HG02885 (cell line): Measurements from ENCODE around the gene PNPLA8.

ENCODE experiments used
- ATAC-seq: cut with Tn5 transposase; IDR thresholded peaks from one replicate; pipeline ENCODE4 v1.9.1; 2021; ENCODE audit warnings: mild to moderate bottlenecking; ENCODE audit not compliant: unreplicated experiment, poor library complexity

The PNPLA8 gene

DNA sequence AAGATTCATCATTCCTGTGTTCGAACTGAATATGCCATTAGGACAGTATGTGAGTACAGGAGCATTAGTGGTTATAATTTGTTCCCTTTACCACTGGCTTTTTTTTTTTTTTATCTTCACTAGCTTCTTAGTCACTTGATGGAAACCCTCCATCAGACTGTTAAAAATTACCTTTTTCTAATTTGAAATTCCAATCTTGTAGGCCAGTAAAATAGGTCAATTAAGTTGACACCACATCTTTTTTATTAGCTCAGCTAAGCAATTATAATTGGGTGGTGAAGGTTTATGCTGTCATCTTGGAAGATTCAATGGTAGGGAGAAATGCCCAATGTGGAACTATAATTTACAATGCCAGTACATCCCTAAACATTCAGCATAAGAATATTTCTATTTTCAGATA lies 75.8 kb downstream of the PNPLA8 start:
- no peak for ATAC-seq

DNA sequence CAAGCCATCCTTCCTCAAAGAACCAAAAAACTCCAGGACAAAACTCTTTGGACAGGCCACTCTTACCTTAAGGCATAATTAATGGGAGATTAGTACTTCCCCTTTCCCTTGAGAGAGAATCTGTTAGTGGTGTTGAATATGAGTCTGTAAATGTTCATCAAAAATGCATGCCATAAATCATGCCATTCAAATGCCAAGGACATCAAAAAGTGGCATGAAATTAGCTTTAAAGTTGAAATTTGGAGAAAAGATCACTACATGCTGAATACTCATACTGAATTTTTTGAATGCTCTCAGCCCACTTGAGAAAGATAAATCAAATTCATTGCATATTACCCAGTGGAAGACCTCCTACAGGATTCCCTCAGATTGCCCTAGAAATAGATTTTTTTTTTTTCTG lies 76.4 kb downstream of the PNPLA8 start:
- ATAC-seq = no peak

DNA sequence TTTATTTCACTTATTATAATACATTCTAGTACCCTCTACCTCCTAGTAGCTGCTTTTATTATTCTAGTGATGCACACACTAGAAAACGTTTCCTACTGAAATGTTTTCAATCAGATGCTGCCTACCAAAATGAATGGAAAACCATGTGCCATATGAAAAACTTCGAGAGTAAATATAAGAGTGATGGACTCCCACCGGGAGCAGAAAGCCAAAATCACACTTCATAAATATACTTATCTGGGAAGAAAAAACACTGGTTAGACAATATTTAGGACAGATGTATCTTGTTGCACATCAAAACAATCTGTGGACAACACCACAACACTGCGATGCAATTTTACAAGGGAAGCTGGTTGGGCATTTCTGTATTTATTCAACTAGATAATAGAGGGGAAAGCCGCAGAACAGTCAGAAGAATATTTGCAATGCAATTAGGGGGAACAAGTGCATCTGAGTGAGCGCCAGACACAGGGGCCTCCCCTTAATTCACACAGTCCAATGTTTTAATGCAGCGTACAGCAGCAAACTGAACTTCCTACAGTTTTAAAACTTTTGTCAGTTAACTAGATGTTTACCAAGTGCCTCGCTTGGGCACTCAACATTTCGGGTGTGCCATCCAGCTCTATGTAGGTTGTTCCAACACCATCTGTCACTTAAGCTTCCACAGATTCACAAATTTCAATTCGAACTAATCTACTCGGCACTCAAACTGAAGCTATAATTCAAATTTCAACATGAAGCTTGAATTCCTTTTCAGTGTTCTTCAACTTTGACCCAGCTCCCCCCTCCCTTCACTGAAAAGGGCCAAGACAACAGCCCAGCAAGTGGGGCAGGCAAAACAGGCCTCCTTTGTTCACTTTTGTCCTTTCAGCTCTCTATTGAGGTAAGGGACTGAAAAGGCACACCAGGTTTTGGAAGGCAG lies 77.1 kb downstream of the PNPLA8 start:
- ATAC-seq = no peak

- no peak for ATAC-seq
These were observed 83.8 kb downstream of the PNPLA8 start for GRCh38 chr7:108442039-108442568.

GRCh38 chr7:108441392-108441955 lies 84.5 kb downstream of the PNPLA8 start:
- ATAC-seq = no peak

GRCh38 chr7:108440613-108441012 lies 85.3 kb downstream of the PNPLA8 start:
- no peak for ATAC-seq

GRCh38 chr7:108436906-108437305 lies 89.0 kb downstream of the PNPLA8 start:
- no peak for ATAC-seq

- no peak for ATAC-seq
These were observed 91.9 kb downstream of the PNPLA8 start for GRCh38 chr7:108434010-108434409.

- ATAC-seq = no peak
These were observed 94.8 kb downstream of the PNPLA8 start for GRCh38 chr7:108431099-108431498.

- ATAC-seq = no peak
These were observed 95.3 kb downstream of the PNPLA8 start for GRCh38 chr7:108430664-108431063.

GRCh38 chr7:108427766-108428165 lies 98.2 kb downstream of the PNPLA8 start:
- no peak for ATAC-seq

DNA sequence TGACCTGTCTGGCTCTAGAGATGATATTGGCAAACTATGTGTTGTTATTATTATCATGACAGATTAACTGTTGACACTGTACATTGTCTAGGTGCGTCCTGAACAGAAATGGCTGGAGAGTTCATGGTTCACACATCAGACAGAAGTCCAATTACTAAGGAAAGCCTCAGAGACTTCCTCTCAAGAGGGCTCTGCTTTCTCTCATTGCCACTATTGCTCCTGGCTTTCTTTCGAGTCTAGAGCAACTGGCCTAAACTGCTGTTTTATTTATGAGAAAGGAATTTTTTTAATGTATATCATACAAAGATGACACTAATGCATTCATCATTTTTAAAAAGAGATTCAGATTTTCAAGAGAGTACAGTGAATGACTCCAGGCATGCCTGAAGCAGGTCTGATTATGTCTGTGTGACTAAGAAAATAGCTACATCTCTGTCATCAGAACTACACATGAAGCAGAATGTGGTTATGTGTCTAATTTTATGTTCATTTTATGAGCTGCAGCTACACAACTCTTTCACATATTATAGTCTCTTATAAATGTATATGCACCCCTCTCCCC lies 100.1 kb downstream of the PNPLA8 start:
- ATAC-seq = no peak

DNA sequence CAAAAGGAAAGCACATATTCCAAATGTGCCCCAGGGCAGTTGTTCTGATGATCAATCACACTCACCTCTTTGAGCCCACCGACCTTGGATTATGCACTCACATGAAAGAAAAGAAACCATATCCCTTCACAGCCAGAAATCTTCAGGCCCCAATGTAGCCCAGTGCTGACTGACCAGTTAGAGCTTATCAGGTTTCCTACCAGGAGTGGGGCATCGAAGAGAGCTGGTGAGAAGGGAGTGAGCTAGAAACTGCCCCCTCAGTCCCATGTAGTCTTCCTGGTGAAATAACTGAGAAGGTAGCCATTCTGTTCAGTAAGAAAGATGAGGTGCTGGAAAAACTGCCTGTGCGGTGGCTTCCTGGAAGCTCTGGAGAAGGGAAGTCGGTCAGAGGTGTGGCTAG lies 101.9 kb downstream of the PNPLA8 start:
- no peak for ATAC-seq

DNA sequence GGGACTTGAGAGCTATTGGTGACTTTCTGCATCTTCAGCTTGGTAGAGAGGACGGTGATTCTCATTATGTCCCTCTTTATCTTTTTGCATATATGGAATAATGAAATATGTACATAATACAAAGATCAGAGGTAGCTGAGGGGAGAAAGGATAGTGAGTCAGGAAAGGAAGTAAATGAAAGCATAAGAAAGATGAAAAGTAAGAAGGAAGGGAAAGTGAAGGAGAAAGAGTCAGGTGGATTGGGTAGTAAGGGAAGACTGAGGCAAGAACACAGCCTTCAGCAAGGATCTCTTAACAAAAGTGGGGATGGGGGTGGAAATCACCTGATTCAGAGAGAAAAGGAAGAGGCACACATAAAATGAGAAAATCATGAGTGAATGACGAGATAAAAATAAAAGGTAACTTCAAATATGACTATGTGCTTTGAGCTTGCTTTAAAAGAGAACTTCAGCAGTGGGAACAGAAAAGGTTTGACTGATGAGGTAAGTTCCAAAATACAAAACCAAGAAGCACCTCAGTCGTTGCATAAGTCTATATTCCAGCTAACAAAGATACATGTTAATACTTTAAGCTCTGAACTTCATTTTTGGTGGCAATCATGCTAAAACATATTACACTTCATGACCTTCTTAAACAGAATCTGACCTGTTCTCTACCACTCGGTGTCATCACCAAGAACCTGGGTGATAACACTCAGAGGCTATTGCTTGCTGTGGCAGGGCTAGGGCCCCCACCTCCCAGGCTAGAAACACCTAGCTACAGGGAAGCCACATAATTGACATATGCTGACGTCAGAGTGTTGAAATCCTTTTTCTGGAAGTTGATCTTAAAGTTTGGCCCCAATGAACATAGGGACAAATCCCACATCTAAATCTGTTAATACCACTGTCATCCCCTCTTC lies 102.6 kb downstream of the PNPLA8 start:
- no peak for ATAC-seq

GRCh38 chr7:108421720-108422331 lies 104.1 kb downstream of the PNPLA8 start:
- ATAC-seq = no peak
